Fibroblast of gingiva (primary cell): ENCODE measurements around the gene GRM7.

Source experiments
- DNase-seq: peaks from one replicate; pipeline ENCODE4 v3.0.0-alpha.2; 2011; ENCODE audit warnings: low read depth

GRM7 gene

GRCh38 chr3:7307410-7307809 is 446.5 kb downstream of the GRM7 start:
- no peak for DNase-seq

- DNase-seq = no peak
These were observed 448.8 kb downstream of the GRM7 start for GRCh38 chr3:7309641-7310102.

GRCh38 chr3:7315037-7315436 is 454.1 kb downstream of the GRM7 start:
- no peak for DNase-seq

GRCh38 chr3:7322957-7323669 is 462.2 kb downstream of the GRM7 start:
- DNase-seq = no peak

GRCh38 chr3:7328339-7328738 is 467.4 kb downstream of the GRM7 start:
- no peak for DNase-seq

GRCh38 chr3:7332696-7333095 is 471.8 kb downstream of the GRM7 start:
- DNase-seq = no peak

GRCh38 chr3:7333125-7333524 is 472.2 kb downstream of the GRM7 start:
- DNase-seq = no peak

GRCh38 chr3:7340795-7341194 is 479.9 kb downstream of the GRM7 start:
- no peak for DNase-seq

GRCh38 chr3:7346364-7346763 is 485.4 kb downstream of the GRM7 start:
- DNase-seq = no peak

GRCh38 chr3:7357101-7357500 is 496.2 kb downstream of the GRM7 start:
- DNase-seq = no peak

- DNase-seq = no peak
These were observed 507.1 kb downstream of the GRM7 start for GRCh38 chr3:7367968-7368367.

GRCh38 chr3:7368597-7368996 is 507.7 kb downstream of the GRM7 start:
- DNase-seq = no peak

GRCh38 chr3:7371693-7372572 is 511.0 kb downstream of the GRM7 start:
- no peak for DNase-seq

- no peak for DNase-seq
These were observed 516.2 kb downstream of the GRM7 start for GRCh38 chr3:7377103-7377502.

- no peak for DNase-seq
These were observed 520.8 kb downstream of the GRM7 start for GRCh38 chr3:7381741-7382140.

- no peak for DNase-seq
These were observed 521.5 kb downstream of the GRM7 start for GRCh38 chr3:7382293-7383010.

- no peak for DNase-seq
These were observed 524.7 kb downstream of the GRM7 start for GRCh38 chr3:7385635-7386034.

GRCh38 chr3:7388026-7388425 is 527.1 kb downstream of the GRM7 start:
- no peak for DNase-seq

- DNase-seq = no peak
These were observed 531.3 kb downstream of the GRM7 start for GRCh38 chr3:7392206-7392605.

GRCh38 chr3:7393944-7394605 is 533.2 kb downstream of the GRM7 start:
- DNase-seq = no peak

GRCh38 chr3:7396534-7396933 is 535.6 kb downstream of the GRM7 start:
- DNase-seq = no peak

GRCh38 chr3:7397097-7397496 is 536.2 kb downstream of the GRM7 start:
- no peak for DNase-seq
